Ishikawa (cell line): ENCODE results near the gene KYNU.

ENCODE experiments used
- CREB1 ChIP-seq: IDR thresholded peaks from 2 replicates; pipeline ENCODE4 v1.6.1; 2012; ENCODE audit warnings: low read depth
- EGR1 ChIP-seq: IDR thresholded peaks from 2 replicates; pipeline ENCODE4 v1.6.1; 2012
- EP300 ChIP-seq: IDR thresholded peaks from 2 replicates; pipeline ENCODE4 v1.6.1; 2012; ENCODE audit warnings: borderline replicate concordance
- FOXM1 ChIP-seq: IDR thresholded peaks from 2 replicates; pipeline ENCODE4 v1.6.1; 2012; ENCODE audit warnings: low read depth, borderline replicate concordance
- MAX ChIP-seq: IDR thresholded peaks from 2 replicates; pipeline ENCODE4 v1.6.1; 2012
- REST ChIP-seq: IDR thresholded peaks from 2 replicates; pipeline ENCODE4 v1.6.1; 2012; ENCODE audit warnings: low read depth, mild to moderate bottlenecking
- TAF1 ChIP-seq: IDR thresholded peaks from 2 replicates; pipeline ENCODE4 v1.6.1; 2012; ENCODE audit warnings: low read depth, mild to moderate bottlenecking
- TCF12 ChIP-seq: IDR thresholded peaks from 2 replicates; pipeline ENCODE4 v1.6.1; 2012; ENCODE audit warnings: low read depth

- TF ChIP-seq CREB1 = no peak
- TF ChIP-seq TAF1 = no peak
- TF ChIP-seq EP300 = no peak
- TF ChIP-seq FOXM1 = no peak
- TF ChIP-seq TCF12 = no peak
- TF ChIP-seq MAX = no peak
- TF ChIP-seq REST = no peak
- no peak for TF ChIP-seq EGR1
These were observed 207.0 kb downstream of the KYNU start for GRCh38 chr2:143084462-143084861.
